HUES64 (cell line): ENCODE data around the gene DNASE1L2.
"Not testable (repeated sequence)": the region's sequence is repeated elsewhere in the genome, so short reads cannot be mapped to it uniquely, and the experiment has no call there.

ENCODE experiments used
- H3K27ac ChIP-seq: 2 replicates; pipeline ENCODE4 v1.7.0; 2013; ENCODE audit warnings: low read depth, low read length, inconsistent platforms
- H3K27me3 ChIP-seq: 2 replicates; pipeline ENCODE4 v1.6.1; 2013; ENCODE audit warnings: mild to moderate bottlenecking, low read length; ENCODE audit not compliant: insufficient read depth
- H3K36me3 ChIP-seq: 2 replicates; pipeline ENCODE4 v1.6.1; 2013; ENCODE audit warnings: mild to moderate bottlenecking, low read length; ENCODE audit not compliant: insufficient read depth
- H3K4me1 ChIP-seq: 2 replicates; pipeline ENCODE4 v1.6.1; 2013; ENCODE audit warnings: mild to moderate bottlenecking, low read length, moderate library complexity; ENCODE audit not compliant: insufficient read depth
- H3K4me3 ChIP-seq: 2 replicates; pipeline ENCODE4 v1.5.1; 2013; ENCODE audit warnings: mild to moderate bottlenecking, low read length, moderate library complexity
- H3K9ac ChIP-seq: 2 replicates; pipeline ENCODE4 v1.6.1; 2013; ENCODE audit warnings: mild to moderate bottlenecking, low read depth, low read length
- H3K9me3 ChIP-seq: 2 replicates; pipeline ENCODE4 v1.6.1; 2013; ENCODE audit warnings: low read depth, low read length; ENCODE audit not compliant: insufficient read depth
- WGBS: fragments of 150-250, 120-280 bp; methylation state at CpG from one replicate; pipeline ENCODE4 v1.1.7; 2013; ENCODE audit warnings: missing lambda C conversion rate; 5-methylcytosine and 5-hydroxymethylcytosine counted together

Gene DNASE1L2

DNA sequence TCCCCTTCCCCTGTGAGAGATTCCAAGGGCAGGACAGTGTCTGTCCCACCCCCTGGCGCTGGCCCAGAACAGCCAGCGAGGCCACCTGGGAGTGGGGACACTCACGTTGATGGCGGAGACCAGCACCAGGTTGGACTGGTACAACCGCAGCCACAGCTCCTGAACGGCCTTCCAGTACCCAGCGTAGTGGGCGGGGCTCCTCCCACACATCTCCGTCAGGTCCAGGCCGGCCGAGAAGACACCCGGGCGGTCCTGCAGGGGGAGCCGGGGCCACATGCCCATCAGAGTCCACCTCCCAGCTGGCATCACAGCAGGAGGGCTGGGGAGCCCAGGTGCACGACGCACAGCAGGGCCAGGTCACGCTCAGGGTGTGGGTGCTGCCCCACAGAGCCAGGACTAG is 8.1 kb downstream of the DNASE1L2 start:
- Histone ChIP-seq H3K4me1 (no peaks in the 10 kb centered on the region), H3K9ac (no peak overlapping the region), H3K27ac (no peak overlapping the region), H3K4me3 (no peak overlapping the region), H3K27me3 (no peaks in the 10 kb centered on the region), H3K36me3 (peaks cover 56% of the 10 kb centered on the region), H3K9me3 (no peaks in the 10 kb centered on the region)
- 89% methylated on average over 17 of the region's 17 CpGs for WGBS

DNA sequence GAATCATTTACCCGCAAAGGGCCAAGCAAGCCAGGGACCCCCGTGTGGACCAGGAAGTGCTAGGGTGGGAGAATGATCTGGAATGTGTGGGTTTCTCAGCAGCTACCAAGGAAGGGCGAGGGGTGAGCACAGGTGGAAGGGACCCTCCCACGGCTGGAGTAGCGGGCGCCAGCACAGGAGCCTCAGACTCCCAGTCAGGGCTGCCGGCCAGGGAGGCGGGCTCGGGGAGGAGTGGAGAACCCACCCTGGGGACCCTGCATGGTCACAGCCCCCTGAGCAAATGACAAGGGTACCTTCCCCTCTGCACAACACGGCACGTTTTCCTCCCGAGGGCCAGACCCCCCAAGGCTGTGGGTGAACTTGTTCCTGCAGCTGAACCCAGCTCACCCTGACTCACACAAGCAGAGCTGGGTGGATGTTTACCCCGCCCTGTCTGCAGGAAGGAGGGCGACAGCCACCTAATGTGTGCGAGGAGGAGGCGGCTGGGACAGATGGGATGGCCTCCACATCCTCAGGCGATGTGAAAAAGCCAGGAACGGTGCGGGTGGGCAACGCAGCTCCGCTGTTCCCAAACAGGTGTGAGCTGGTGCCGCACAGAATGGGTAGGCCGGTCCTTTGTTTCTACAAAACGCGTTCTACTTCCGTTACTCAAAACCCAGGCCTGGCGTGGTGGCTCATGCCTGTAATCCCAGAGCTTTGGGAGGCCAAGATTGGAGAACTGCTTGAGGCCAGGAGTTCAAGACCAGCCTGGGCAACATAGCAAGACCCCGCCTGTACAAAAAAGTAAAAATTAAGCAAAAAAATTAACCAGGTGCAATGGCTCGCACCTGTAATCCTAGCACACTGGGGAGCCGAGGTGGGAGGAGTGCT is 8.9 kb downstream of the DNASE1L2 start:
- Histone ChIP-seq H3K9ac (no peak overlapping the region), H3K27ac (no peak overlapping the region), H3K27me3 (no peaks in the 10 kb centered on the region), H3K4me1 (no peaks in the 10 kb centered on the region), H3K9me3 (no peaks in the 10 kb centered on the region), H3K4me3 (no peak overlapping the region), H3K36me3 (peaks cover 57% of the 10 kb centered on the region)
- WGBS = 96% methylated on average over 30 of the region's 30 CpGs

DNA sequence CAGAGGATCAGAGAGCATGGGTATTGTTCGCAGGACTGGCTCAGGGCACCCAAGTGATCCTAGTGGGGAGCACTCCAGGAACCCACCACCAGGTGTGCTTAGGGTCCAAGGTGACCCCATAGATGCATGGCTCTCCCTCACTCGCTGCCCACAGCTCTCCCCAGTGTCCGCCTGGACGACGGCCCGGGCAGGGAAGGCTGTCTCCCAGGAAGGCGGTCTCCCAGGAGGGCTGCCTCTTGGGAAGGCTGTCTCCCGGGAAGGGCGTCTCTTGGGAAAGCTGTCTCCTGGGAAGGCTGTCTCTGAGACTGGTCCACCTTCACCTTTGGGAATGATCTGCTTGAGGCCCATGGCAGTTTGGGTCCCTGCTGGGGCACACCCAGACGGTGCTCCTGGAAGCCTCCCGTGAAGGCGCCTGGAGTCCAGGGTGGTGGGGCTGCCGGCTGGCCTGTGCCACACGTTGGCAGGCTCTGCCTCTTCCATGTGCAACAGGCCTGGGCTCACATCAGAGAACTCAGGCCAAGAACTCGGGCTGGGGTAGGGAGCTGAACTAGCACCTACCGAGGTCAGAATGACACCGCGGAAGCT is 10.1 kb downstream of the DNASE1L2 start:
- Histone ChIP-seq H3K27me3 (no peaks in the 10 kb centered on the region), H3K36me3 (peaks cover 57% of the 10 kb centered on the region), H3K4me3 (no peak overlapping the region), H3K9ac (no peak overlapping the region), H3K4me1 (no peaks in the 10 kb centered on the region), H3K9me3 (no peaks in the 10 kb centered on the region), H3K27ac (no peak overlapping the region)
- WGBS = 96% methylated on average over 18 of the region's 18 CpGs

DNA sequence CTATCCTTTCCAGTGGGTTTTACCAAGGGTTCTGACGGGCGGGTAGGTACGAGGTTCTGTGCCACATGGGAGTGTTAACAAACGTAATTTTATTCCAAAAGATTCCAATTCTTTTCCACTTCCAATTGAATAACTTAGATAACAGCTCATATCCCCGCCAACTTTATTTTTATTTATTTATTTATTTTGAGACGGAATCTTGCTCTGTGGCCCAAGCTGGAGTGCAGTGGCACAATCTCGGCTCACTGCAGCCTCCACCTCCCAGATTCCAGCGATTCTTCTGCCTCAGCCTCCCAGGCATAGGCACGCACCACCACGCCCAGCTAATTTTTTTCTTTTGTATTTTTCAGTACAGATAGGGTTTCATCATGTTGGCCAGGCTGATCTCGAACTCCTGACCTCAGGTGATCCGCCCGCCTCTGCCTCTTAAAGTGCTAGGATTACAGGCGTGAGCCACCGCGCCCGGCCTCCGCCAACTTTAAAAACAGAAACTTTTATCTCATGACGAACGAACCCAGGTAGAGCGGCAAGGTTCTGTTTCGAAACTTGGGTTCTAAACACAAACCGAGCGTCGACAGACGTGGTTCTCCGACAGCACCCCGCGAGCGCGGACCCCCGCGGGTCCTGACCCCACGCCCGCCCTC is 14.5 kb downstream of the DNASE1L2 start:
- Histone ChIP-seq H3K27ac (peak overlapping the region; percentile 97), H3K36me3 (peaks cover 55% of the 10 kb centered on the region), H3K27me3 (no peaks in the 10 kb centered on the region), H3K4me1 (peaks cover 7% of the 10 kb centered on the region; the same call in 1 of the 2 replicates), H3K4me3 (peak overlapping the region; percentile 96), H3K9me3 (no peaks in the 10 kb centered on the region), H3K9ac (peak overlapping the region; percentile 98)
- WGBS = 6% methylated on average over 34 of the region's 35 CpGs

DNA sequence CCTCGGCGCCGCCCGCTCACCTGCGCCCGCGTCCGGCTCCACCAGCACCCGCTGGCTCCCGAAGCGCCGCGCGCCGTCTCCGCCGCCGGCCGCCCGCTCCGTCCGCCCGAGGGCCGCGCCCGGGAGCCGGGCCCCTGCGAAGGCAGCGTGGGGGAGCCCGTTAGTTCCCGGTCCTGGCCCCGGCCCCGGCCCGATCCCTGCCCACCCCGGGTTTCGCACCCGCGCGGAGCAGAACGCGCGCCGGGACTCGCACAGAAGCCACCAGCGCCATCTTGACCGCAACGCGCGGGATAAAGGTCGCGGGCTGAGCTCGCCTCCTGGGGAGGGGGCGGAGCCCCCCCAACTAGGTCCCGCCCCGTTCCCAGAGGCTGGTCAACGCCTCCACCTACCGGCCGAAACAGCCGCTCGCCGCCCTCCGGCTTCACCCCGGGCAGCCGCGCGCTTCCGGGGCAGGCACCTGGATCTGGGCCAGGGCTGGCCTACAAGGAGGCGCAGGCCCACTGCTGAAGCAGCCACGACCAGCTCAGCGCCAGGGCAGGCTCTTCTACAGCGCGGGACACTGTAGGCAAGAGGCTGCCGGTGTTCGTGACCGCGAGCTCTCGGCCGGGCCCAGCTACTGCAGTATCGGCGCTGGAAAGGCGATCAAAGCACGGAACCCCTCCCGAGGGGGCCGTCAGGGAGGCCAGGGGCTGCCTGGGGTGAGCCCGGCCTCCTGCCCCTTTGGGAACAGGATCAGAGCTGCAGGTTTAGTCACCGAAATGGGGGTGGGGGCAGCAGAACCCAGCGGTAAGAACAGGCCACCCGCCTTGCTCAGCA is 15.3 kb downstream of the DNASE1L2 start, which contains the start of gene ECI1:
ECI1 (minus strand) TSS at position 292 of the 816 bp plus-strand sequence; CDS start at position 271, 21 bp downstream.
- Histone ChIP-seq H3K27ac (peak within 1 kb of the TSS; percentile 97), H3K4me1 (peaks cover 7% of the 10 kb centered on the region; the same call in 1 of the 2 replicates), H3K36me3 (peaks cover 55% of the 10 kb centered on the region), H3K9ac (peak within 1 kb of the TSS; percentile 98), H3K27me3 (no peaks in the 10 kb centered on the region), H3K9me3 (no peaks in the 10 kb centered on the region), H3K4me3 (peak within 1 kb of the TSS; percentile 96)
- WGBS = 3% methylated on average over 88 of the region's 88 CpGs

DNA sequence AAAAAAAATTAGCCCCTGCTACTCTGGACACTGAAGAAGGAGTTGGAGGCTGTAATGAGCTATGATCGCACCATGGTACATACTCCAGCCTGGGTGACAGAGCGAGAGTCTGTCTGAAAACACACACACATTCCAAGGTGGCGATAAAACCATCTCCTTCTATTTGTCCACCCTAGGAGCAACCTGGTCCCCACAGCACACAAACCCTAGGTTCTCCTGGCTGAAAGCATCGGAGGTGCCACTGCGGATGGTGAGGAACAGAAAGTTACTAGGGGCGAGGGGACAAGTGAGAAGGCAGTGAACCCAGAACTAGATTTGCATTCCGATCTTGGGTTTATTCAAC is 16.5 kb downstream of the DNASE1L2 start:
- Histone ChIP-seq H3K27ac (no peak overlapping the region), H3K9ac (no peak overlapping the region), H3K4me3 (no peak overlapping the region), H3K27me3 (no peaks in the 10 kb centered on the region), H3K36me3 (peaks cover 61% of the 10 kb centered on the region), H3K9me3 (no peaks in the 10 kb centered on the region), H3K4me1 (peaks cover 7% of the 10 kb centered on the region; the same call in 1 of the 2 replicates)
- 97% methylated on average over 7 of the region's 7 CpGs for WGBS

DNA sequence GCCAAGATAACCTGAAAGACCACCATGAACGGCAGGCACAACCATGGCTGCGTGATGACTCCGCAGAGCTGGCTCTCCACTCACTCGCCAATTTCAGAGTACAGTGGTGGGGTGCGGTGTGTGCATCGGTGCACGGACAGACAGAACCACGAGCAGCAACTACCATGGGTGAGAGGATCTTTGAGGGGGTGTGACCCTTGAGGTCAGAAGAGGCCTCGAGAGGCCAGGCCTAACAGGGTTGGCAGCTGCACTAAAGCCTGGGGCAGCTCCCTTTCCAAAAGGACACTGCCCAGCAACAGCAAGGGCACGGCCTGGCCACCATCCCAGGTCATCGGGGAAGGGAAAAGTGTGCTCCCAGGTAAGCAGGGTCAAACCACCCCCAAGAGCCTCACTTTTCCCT is 17.0 kb downstream of the DNASE1L2 start:
- 97% methylated on average over 11 of the region's 11 CpGs for WGBS
- no peak overlapping the region for H3K9ac ChIP-seq
- H3K27ac ChIP-seq = no peak overlapping the region
- H3K9me3 ChIP-seq = no peaks in the 10 kb centered on the region
- H3K4me3 ChIP-seq = no peak overlapping the region
- H3K36me3 ChIP-seq = peaks cover 66% of the 10 kb centered on the region
- H3K4me1 ChIP-seq = peaks cover 7% of the 10 kb centered on the region; the same call in 1 of the 2 replicates
- H3K27me3 ChIP-seq = no peaks in the 10 kb centered on the region

DNA sequence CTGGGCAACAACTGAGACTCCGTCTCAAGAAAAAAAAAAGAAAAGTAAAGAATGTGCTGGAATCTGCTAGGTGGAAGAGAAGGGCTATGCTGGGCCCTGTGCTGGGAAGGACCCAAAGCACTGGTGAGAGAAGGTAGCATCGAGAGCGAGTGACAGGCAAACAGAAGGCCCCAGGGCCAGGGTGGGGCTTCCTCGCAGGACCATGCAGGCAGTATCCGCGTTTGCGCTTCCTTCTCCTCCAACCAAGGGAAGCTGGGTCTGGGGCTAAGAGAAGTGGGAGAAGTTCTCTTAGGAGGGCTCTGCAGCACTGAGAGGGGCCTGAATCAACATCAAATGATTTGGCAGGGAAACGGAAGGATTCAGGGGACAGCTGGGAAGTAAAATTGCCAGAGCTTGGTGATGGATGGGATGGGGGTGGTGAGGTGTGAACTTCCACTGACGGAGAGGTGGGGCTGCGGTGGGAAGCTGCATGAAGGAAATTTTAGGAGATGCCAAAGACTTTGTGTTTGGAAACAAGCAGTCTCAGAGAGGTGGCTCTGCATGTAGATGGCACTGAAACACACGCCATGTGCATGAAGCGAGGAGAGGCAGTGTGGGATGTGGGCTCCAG is 20.4 kb downstream of the DNASE1L2 start:
- 97% methylated on average over 12 of the region's 12 CpGs for WGBS
- peaks cover 89% of the 10 kb centered on the region for H3K36me3 ChIP-seq
- H3K9me3 ChIP-seq = no peaks in the 10 kb centered on the region
- H3K27me3 ChIP-seq = no peaks in the 10 kb centered on the region
- H3K4me3 ChIP-seq = no peak overlapping the region
- H3K4me1 ChIP-seq = peaks cover 7% of the 10 kb centered on the region; the same call in 1 of the 2 replicates
- no peak overlapping the region for H3K9ac ChIP-seq
- H3K27ac ChIP-seq = no peak overlapping the region

DNA sequence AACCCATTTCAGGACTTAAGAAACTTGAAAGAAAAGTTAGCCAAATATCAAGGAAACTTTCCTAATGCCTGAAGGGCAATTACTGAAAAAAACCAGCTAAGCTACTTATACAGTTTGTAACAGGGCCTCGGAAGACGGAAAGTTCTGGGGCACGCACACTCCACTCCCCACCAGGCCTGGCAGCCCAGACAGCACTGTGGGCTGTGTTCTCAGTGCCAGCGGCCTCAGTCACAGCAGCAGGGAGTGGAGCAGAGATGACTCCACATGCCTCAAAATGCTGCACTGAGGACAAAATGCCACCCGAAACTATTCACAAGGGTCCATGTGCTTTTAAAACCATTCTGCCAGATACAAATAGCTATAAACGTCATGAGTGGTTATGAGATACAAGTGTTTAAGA is 21.5 kb downstream of the DNASE1L2 start:
- Histone ChIP-seq H3K27ac (no peak overlapping the region), H3K36me3 (peaks cover 99% of the 10 kb centered on the region)

DNA sequence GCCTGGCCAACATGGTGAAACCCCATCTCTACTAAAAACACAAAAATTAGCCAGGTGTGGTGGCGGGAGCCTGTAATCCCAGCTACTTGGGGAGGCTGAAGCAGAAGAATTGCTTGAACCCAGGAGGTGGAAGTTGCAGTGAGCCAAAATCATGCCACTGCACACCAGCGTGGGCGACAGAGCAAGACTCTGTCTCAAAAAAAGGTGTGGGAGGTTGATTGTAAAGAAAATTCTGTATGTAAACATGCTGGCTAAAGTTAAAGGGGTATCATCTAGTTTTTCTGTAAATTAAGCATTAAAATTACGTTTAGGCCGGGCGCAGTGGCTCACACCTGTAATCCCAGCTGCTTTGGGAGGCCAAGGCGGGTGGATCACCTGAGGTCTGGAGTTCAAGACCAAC is 22.3 kb downstream of the DNASE1L2 start:
- H3K9ac ChIP-seq, H3K27me3 ChIP-seq, H3K27ac ChIP-seq, H3K4me1 ChIP-seq, H3K9me3 ChIP-seq, H3K4me3 ChIP-seq: not testable (repeated sequence)
- 96% methylated on average over 7 of the region's 7 CpGs for WGBS
- peaks cover 99% of the 10 kb centered on the region for H3K36me3 ChIP-seq

More for the DNA sequence above, 21.5 kb downstream of the DNASE1L2 start:
- H3K27me3 ChIP-seq = no peaks in the 10 kb centered on the region
- H3K4me3 ChIP-seq = no peak overlapping the region
- H3K4me1 ChIP-seq = no peaks in the 10 kb centered on the region
- no peak overlapping the region for H3K9ac ChIP-seq
- no peaks in the 10 kb centered on the region for H3K9me3 ChIP-seq
- 94% methylated on average over 5 of the region's 6 CpGs for WGBS
